ENCODE results near the gene SLC8A2.

SLC8A2 gene

DNA sequence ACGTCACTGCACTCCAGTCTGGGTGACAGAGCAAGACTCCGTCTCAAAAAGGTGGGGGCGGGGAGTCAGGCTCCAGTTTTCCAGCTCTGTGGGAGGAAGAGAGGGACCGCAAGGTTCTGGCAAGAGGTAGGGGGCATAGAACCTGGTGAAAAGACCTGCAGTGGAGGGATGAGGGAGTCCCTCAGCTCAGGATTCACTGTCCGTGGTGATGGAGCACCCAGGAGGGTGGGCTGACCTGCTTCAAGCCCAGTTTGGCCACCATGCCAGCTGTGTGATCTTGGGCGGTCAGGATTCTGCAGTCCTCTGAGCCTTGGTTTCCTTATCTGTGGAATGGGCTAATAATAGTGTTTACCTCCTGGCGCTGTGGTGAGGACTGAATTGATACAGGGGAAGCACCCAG is 21.2 kb downstream of the SLC8A2 start:
- no peak for DNase-seq

DNA sequence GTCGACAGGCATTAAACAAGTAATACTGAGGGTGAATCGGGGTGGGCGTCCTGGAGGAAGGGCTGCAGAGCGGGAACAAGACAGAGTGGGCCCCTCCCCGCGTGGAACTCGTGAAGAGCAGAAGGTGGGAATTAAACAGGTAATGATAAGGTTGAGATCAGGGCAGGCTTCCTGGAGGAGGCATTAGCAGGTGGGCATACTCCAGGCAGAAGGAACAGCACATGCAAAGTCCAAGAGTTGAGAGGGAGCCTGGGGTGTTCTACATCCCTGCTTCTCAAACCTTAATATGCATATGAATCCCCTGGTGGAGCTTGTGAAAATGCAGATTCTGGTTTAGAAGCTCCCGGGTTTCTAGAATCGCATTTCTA is 23.3 kb downstream of the SLC8A2 start:
- DNase-seq = no peak

DNA sequence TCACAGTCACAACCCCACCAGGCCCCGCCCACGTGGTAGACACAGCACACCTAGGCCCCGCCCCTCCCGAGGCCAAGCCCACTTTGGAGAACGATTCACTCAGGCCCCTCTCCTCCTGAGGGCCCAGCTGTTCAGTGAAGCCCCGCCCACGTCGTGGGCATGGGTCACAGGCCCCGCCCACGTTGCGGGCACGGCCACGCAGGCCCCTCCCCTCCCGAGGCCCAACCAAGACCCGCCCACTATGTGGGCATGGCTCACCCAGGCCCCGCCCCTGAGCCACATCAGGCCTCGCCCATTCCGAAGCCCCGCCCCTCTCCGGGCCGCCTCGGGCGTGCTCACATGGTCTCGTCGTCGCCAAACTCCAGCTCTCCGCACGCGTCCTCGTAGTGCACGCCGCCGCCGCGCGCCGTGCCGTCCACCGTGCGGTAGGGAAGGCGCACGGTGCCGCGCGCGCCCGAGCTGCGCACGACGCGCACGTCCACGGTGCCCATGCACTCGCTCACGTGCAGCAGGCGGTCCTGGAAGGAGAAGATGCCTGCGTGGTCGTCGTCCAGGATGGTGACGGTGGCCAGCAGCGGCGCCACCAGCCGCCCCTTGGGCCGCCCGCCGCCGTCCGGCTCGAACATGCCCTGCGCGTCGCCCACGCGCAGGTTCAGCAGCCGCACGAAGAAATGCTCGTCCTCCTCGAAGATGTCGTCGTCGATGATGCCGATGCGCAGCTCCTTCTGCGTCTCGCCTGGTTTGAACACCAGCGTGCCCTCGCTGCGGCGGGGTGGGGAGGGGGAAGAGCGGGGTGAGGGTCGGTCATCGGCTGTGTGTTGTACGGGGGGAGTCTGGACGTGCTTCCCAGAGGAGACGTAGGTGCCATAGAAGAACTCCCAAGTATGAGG is 24.0 kb downstream of the SLC8A2 start:
- no peak for DNase-seq

DNA sequence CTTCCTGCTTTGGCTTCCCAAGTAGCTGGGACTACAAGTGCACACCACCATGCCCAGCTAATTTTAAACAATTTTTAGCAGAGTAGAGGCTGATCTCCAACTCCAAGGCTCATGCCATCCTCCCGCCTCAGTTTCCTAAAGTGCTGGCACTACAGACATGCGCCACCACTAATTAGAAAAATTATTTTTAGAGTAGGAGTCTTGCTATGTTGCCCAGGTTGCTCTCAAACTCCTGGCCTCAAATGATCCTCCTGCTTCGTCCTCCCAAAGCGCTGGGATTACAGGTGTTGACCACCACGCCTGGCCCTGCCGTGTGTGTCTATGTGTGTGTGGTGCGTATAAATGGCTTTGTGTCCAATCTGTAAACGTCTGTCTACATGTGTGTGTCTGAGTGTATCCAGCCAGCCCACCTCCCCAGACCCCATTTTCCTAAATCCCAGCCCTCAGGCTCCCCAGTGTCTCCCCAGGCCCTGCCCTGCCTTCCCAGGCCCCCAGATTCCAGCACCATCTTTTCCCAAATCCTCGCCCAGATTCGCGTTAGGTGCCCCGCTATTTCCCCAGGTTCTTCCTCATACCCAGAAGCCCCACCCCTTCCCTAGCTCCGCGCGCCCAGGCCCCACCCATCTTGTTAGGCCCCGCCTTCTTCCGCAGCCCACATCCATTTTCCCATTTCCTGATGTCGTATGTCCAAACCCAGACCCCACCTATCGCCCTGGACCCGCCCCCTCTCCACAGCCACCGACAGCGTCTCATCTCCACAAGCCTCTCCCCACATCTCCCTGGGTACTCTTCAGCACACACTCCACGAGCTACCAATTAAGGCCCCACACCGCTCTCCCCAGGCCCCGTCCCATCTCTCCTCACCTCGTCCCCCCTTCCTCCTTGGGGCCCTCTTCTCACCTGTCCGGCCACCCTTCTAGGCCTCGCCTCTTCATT is 24.9 kb downstream of the SLC8A2 start:
- no peak for DNase-seq

DNA sequence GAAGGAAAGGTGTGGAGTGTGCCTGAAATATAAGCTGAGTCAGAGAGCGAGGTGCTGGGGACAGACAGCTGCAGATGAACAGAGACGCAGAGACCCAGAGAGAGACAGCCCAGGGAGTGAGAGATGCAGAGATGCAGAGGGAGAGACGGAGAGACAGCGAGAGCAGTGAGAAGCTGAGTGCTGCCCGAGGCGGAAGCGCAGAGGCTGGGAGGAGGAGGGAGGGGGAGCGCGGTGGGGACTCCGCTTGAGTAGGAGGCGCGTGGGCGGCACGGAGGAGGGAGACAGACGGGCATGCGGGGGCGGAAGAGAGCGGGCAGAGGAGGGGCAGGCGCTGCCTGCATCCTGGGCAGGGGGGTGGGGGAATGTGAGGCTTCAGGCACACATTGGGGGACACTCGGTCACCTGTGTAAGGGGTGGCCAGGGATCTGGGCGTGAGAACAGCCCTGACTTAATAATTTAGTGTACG is 25.7 kb downstream of the SLC8A2 start:
- no peak for DNase-seq

DNA sequence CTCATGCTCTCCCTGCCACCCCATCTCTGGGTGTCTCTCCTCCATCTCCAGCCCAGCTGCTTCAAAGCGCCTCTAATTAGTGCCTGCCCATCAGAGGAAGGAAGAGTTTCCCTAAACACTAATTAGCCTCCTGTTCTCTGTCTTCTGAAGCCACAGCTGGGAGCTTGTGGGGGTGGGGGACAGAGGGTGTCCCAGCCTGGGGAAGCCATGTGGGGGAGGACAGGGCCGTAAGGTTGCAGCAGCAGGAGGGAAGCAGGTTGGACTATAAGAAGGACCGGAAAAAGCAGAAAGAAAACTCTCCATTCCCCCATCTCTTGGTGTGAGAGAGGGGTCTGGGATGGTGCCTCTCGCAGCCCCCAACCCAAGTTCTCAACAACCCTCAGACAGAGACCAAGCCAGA is 26.2 kb downstream of the SLC8A2 start:
- DNase-seq = no peak

DNA sequence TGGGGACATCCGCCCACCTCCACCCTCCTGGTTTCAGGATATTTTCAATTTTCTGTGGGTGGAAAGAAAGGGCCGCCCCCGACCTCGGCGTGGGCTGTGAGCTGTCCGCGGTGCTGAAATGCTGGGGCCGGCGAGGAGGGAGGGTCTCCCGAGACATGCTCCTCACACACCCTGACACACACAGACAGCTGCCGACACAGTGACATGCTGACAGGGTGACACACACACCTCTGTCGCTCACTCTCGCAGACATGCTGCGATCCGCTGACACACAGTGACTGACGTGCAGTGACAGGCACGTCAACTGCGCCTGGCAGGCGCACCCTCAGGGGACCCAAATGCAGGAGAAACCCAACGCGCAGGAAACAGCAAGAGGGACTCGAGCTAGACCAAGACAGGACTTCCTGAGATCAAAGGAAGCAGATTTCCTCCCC is 27.3 kb downstream of the SLC8A2 start:
- no peak for DNase-seq

GRCh38 chr19:47443331-47443730 is 28.4 kb downstream of the SLC8A2 start:
- DNase-seq = no peak

GRCh38 chr19:47438793-47439220 is 32.9 kb downstream of the SLC8A2 start:
- no peak for DNase-seq

GRCh38 chr19:47437500-47437899 is 34.2 kb downstream of the SLC8A2 start:
- DNase-seq = no peak

GRCh38 chr19:47436712-47437401 is 34.8 kb downstream of the SLC8A2 start:
- peak; percentile 82 for DNase-seq

DNA sequence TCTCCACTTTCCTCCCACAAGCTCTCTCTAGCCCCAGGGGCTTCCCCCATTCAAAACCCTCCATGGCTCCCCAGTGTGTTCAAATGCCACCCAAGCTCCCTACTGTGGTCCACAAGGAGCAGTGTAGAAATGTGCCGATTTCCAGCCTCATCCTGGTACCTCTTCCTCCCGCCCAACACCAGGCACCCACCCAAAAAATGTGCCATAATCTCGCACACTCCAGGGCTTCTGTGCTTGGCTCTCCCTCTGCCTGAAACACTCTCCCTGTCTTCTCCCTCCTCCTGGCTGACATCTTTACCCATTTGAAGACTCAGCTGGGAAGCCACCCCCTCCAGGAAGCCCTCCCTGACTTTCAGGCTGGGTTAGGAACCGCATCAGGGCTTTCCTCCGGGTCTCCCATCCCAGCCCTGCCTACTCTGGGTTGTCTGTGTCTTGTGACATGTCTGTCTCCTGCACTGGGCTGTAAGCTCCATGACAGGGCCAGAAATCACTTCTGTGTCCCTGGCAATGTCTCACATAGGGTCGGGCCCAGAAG is 35.7 kb downstream of the SLC8A2 start:
- DNase-seq = no peak

DNA sequence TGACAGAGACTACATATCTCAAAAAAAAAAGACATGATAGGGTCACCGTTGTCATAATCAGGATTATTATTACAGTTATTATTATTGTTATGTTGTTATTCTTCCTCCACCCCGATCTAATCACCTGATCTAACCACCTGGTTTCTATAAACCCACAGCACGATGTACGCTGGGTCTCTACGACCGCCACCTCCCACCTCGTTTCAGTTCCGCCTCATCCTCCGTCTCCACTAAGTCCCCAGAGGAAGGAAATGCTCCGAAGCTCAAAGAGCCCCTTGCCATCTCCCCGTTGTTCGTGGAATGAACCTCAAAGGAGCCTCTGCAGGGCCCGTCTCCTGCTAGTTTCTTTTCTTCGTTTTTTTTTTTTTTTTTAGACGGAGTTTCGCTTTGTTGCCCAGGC is 36.5 kb downstream of the SLC8A2 start:
- no peak for DNase-seq

DNA sequence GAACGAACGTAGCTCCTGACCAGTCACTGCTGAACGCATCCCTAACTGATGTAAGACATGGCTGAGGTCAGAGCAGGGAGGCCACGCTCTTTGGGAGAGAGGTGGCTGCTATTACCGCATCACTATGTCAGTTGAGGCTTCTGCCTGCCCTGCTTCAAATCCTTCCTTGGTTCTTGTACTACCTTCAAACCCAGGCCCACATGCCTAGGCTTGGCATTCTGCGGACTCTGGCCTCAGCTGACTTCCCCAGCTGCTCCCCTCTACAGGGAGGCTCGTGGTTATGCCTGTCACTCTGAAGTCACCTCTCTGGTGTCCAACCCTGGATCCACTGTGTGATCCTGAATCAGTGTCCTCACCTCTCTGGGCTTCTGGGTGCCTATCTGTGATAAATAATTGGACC is 37.6 kb downstream of the SLC8A2 start:
- DNase-seq = no peak

- DNase-seq = no peak
Measured at GRCh38 chr19:47433121-47433520, 38.6 kb downstream of the SLC8A2 start.

DNA sequence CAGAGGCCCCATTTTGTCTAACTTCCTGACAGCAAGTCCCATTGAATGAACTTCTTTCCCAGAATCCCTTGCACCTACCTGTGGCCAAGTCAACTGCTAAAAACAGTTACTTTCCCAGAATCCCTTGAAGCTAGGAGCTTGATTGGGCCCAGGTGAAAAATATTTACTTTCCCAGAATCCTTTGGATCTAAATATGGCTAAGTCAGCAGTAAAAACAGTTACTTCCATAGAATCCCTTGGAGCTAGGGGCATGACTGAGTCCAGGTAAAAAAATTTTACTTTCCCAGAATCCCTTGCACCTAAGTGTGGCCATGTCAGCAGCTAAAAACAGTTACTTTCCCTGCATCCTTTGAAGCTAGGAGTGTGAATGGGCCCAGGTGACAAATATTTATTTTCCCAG is 39.2 kb downstream of the SLC8A2 start:
- no peak for DNase-seq

DNA sequence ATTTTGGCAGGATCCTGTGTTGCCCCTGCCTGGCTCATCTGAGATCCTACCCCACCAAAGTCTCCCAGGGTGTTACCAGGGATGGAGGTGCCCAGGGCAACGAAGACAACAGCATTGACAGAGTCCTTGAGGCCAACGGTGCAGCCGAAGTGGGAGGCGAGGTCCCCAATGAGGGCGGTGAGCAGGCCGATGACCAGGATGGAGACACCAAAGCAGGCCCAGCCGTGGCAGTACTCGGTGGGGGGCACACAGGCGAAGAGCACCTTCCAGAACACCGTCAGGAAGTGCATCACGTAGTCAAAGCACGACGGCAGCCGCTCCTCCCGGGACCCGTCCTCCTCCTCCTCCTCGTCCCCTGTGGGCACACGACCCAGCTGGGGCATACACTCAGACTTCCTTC is 39.6 kb downstream of the SLC8A2 start:
- no peak for DNase-seq

GRCh38 chr19:47430041-47430802 is 41.5 kb downstream of the SLC8A2 start:
- no peak for DNase-seq

- no peak for DNase-seq
Measured at GRCh38 chr19:47429140-47429793, 42.4 kb downstream of the SLC8A2 start.

DNA sequence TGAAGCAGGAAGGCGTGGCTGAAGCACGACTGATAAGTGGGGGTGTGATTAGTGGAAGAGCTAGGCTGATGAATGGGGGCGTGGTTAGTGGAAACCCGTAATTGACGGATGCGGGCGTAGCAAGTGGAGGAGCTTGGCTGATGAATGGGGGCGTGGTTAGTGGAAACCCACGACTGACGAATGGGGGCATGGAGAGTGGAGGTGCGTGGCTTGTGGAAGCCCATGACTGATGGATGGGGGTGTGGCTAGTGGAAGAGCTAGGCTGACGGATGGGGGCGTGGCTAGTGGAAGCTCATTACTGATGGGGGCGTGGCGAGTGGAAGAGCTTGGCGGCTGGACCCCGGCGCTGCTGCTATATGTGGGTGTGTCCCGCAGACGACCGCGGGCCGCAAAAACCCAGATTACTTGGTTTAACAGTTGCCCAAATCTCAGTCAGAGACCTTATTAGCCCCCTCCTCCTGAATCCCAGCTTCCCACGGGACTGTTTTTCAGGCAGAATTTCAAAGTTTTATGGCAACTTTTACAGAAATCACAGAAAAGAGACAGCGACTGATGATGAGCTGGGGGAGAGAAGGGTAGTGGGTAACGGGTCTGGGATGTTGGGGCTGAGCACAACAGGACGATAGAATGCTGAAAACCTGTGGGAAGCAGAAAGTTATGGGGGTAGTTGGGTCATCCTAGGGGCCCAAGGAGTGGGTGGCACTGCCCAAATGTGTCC is 43.4 kb downstream of the SLC8A2 start:
- peak; percentile 74 for DNase-seq

All from right forelimb (tissue), 1 donor.